Stimulated activated CD4-positive, alpha-beta T cell treated with anti-CD3 and anti-CD28 coated beads, Interleukin-15, amount 100 ng/mL, for 24 hours (primary cell): ENCODE data around the gene RIOX2.
"Not testable (repeated sequence)": the region's sequence is repeated elsewhere in the genome, so short reads cannot be mapped to it uniquely, and the experiment has no call there.

Experiments
- DNase-seq: peaks from one replicate; pipeline ENCODE4 v3.0.0-alpha.2; 2020

RIOX2 gene

DNA sequence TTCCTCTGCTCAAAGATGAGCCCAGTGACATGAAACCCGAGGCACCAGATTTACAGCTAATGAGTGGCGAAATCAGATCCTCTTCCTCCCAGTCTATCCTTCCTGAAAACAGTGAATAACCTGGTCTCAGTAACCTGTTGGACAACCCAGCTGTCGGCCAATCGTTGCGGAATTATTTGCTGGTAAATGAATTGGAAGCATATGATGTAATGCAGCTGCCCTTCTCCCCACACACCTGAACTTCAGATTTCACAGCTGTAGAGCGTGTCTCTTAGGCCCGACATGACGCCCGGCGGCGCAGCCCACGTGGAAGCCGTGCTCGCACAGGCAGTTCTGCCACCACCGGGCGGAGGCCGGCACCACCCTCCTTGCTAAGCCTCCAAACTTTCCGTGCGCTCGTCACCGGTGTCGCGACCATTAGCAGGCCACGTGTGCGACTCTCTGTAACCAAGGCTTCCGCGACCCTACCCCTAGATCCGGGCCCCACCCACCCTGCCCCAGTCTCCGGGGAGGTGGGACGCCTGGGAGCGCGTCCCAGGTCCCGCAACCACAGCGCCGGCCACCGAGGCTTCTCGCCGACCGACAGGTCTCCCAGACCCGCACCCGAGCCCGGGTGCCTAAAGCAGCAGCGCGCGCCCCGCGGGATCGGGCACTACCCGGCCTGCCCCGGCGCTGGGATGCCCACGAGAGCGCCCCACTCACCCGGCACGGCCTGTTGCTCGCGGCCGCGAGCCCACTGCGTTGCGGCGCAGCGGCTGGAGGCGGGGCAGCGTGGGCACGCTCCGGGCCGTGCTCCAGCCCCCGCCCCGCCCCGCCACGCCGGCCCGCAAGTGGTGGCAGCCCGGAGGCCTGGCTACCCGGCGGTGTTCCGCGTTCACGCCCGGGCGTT, at the start of gene RIOX2:
RIOX2 (minus strand) TSS at position 753 of the 889 bp plus-strand sequence. CDS start 4,838 bp downstream, outside the sequence.
- peak; percentile 86 for DNase-seq

DNA sequence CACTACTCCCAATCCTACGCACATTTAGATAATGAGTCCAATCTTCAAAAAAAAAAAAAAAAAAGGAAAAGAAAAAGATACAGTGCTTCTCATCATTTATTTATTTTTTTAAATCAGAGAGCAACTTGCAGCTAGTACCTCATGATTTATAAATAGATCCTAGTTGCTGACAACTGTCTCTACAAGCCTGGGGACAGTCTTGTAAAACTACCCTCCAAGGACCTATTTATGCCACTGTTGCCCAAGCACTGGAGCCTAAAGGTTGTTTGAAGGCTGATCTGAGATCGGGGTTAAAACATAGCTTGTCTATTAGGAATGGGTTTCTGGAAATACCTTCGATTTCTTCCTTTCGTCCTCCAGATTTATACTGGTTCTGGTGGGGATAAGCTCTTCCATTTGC, 48.2 kb upstream of the RIOX2 start:
- DNase-seq = no peak

DNA sequence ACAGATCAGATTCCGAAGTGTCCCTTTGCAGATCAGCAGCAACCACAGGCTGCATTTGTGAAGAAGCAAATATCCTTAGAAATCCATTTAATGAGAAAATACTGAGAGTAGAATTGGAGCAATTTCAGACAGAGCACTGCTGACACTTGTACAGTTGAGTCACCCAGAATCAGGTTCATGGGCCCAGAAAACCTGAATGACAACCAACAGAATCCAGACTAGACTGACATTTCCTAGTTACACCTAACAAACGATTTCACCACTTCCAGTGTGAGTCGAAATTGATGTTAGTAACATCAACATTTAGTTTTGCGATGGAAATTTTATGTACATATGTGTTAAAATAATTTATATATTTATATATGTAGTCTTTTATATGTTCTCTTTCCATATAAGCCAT, 46.1 kb upstream of the RIOX2 start:
- no peak for DNase-seq

DNA sequence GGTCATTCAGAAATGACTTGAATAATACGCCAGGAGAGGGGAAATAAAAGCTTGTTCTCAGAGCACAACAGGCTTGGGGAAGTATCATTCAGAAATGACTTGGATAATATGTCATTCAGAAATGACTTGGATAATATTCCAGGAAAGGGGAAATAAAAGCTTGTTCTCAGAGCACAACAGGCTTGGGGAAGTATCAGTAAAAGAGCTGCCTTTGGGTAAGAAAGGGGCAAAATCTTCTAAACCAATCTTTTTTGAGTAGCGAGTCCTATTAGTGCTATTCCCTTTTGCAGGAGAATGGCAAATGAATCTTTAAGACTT, 42.0 kb upstream of the RIOX2 start:
- DNase-seq = no peak

DNA sequence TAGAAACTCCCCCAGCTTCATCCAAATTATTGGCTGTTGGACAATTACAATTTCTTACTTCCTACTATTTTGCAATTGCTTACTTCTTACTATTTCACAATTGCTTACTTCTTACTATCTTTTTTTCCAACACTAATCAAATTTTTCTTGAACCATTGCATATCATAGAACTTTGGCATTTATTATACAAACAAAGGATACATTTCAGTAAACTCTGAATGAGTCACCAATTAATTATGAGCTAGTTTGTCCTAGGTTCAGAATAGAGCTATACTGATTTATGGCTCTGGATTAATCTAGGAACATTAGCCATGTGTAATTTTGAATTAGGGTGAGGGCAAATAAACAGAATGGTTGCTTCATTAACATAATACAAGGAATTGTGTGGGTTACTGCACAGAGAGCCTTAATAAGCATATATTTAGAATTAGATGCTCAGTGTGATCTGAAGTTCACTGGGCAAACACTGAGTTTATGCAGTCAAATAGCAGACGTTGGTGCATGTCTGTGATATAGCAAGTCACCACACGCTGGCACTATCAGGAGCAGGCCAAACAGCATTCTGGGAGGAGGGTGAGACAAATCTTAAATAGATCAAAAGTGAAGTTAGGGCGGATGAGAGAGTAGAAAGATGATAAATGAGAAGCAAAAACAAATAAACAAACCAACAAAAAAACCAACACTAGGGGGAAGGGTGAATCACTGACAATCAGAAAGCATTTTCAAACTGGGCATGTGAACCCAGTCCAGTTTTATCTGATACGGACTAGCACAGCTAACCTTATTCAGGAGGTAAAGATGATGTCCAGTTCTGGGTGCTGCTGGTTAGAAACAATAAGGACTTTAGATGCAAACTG, 41.4 kb upstream of the RIOX2 start:
- DNase-seq = no peak

DNA sequence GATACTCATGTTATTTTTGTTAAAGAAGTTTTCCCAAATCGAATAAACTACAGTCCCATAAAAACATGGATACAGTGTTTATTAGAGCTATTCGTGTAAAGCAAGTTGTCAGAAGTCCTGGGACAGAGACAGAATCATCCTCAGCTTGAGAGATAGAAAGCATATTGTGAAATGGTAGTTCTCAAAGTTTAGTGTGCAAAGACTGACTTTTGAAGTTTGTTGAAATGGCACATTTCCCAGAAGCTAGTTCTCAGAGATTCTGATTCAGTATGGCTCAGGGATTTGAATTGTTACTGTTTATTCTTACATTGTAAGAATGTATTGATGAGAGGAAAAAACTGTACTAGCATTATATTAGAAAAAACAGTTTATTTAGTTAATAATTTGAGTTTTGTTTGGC, 40.7 kb upstream of the RIOX2 start:
- no peak for DNase-seq

DNA sequence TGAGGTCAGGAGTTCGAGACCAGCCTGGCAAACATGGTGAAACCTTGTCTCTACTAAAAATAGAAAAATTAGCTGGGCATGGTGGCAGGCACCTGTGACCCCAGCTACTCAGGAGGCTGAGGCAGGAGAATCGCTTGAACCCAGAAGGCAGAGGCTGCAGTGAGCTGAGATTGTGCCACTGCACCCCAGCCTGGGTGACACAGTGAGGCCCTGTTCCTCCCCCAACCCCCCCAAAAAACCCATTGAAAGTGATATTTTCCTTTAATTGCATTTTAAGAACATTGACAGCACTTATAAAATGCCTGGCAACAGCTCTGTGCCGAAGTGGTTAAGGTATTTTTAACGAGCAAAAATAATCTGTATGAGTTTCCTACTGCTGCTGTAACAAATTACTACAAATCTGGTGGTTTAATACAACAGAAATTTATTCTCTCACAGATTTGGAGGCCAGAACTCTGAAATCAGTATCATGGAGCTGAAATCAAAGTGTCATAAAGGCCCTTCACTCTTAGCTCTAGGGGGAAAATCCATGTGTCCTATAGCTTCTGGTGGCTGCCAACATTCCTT, 38.7 kb upstream of the RIOX2 start:
- not testable (repeated sequence) for DNase-seq

DNA sequence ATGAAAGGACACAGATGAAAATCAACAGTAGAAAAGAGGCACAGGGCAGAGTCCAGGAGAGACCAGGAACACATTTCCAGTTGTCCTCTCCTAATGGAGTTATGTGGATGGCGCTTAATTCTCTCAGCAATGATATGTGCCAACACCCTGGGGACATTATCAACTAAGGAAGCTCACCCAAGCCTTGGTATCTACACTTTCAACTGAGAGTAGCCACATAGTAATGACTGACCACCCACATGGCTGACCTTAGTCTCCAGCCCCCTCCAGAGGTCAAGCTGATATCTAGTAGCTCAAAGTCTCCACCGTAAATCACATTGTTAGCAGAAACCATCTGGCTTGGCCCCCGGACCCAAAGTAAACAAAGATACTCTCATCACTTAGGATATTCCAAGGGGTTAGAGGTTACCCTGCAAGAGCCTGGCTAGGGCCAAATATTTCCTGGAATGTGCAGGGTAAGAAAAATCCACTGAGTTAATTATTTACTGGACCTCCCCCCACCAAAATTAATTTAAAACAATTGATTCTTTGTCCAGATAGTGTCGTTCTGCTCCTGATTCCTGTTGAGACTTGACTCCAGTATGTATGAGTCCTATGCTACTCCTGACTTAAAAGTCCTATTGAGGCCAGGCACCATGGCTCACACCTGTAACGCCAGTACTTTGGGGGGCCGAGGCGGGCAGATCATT, 38.1 kb upstream of the RIOX2 start:
- no peak for DNase-seq

DNA sequence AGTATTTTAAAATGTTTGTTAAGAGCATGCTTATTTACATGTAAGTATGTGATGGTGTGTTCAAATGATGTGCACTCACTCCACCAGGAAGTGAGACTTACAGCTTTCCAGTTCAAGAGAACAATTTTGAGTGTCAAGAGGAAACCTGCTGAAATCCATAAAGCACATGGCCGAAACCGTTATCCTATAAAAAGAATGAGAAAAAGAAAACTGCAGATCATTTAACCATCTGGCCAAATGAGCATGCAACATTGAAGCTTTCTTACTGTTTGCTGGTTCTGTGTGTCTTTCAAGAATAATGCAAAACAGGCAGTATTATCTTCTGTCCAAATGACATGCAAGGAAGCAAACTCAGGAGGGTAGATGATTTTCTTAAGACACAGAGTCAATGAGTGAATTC, 36.6 kb upstream of the RIOX2 start:
- DNase-seq = no peak

DNA sequence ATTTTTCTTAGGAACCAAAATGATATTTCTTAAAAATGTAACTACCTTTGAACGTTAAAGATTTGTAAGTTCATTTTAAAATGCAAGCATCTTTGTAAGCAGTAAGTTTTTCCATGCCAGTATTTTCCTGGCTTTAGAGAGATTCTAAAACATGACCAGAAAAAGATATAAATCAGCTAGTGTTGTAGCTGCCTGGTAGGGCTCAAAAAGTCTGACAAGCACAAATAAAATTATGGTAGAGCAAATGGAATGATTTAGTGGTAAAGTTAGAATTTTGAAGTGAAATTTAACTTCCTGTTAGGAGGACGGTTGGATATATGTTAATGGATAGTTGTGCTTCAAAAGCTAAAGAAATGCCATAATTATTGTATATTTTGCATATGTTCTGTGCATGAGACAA, 33.2 kb upstream of the RIOX2 start:
- DNase-seq = no peak

DNA sequence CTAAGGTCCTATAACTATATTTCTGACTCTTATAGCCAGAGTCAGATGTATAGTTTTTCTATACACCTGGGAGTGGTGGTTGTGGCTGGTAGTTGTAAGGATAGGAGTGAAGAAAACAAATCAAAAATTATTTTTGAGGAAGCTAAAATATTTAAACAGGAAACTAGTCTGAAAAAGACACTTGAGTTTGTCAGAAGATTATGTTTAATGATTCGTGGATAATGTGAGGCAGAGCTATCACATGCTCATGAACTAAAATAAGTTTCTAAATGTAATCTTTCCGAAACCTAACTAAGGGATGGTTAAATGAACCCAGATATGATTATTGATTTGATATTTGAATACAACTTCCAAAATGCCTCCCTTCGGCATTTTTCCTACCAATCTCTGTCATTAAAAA, 32.5 kb upstream of the RIOX2 start:
- no peak for DNase-seq

DNA sequence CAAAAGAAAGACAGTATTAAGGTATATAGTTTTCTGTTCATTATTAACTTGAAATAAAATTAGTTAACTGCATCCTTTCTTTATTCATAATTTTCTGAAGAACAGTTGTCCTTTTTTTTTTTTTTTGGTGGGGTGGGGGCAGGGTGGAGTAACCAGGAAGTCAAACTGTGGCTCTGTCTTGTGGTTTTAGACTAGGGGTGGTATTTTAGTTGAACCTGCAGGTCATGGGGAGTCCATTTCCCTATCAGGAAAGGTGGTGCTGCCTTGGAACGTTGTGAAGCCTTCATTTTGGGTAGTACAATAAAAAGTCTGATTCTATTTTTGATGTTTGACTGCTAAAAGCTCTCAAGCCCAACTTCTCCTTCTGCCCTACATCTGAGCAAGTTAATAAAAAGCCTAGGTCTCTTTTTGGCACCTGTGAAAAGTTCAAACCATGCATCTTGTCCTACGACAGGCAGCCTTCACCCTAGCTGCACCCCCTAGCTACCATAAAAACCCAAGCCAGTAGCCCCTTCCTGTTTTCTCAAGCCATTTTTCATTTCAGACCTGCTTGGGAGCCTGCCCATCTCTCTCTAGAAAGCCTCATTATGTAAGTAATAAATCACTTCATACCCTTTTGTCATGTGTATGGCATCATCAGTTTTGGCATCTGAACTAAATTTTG, 31.2 kb upstream of the RIOX2 start:
- no peak for DNase-seq

DNA sequence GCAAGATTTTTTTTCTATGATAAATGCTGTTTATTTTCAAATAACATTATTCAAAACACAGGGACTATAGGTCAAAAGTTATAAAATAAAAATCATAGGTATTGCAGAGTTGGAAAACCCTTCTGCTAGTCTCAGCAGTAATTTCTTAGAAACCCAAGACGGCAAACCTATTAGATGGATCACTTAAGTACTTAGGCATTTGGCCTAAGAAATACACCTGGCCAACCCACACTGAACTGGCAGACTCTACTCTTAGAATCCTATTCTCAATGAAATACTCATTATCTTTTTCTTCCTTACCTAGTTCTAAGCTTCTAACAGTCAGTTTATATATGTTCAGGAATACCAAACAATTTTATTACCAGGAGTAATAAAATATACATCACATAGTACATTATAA, 30.5 kb upstream of the RIOX2 start:
- no peak for DNase-seq

DNA sequence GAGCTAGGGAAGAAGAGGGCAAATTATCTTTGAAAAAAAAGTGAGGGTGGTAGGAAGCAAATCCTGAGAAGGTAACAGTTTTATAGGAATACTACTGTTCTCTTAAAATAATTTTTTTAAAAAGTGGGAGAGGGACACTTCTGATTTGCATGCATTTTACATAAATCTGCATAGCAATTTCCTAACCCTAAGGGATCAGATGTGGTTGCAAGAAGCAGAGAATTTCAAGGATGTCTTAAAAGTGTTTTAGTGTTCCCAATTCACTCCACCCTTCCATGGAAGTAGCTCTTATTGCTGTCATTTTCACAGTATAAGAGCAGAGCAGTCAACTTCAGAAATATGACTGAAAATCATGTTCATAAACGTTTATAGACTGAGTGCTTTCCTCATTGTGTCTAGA, 27.8 kb upstream of the RIOX2 start:
- DNase-seq = no peak

DNA sequence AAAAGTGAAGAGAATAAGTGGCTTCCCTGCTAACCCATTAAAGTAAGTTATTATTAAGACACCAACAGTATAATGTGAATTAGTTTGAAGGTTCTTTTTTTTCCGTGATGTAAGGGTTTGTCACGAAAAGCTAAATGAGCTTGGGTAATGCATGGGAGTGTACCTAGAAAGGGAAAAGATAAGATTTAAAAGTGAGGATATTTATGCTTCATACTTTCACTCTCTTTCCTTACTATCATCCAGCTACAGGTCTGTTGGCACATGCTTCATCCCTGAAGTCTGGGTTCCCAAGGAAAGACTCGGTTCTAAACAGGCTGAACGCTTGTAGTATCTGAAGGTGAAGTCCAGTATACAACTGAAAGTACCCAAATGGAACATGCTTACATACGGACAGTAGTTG, 26.9 kb upstream of the RIOX2 start:
- no peak for DNase-seq

DNA sequence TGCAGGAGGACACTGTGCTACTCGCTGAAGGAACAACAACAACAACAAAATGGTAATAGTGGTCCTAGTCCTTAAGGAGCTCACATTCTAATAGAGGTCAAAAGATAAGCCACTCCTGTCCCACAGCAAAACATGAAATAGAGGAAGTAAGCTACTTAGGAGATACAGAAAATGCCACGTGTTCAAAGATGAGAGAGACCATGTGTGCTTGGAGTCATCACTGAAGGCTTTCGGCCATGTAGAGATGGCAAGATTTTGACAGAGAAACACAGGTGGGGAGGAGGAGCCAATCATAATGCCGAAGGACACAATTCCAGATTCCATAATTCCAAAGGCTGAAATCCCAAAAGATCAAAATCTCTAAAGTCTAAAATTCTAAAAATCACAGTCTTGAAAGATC, 24.8 kb upstream of the RIOX2 start:
- no peak for DNase-seq

DNA sequence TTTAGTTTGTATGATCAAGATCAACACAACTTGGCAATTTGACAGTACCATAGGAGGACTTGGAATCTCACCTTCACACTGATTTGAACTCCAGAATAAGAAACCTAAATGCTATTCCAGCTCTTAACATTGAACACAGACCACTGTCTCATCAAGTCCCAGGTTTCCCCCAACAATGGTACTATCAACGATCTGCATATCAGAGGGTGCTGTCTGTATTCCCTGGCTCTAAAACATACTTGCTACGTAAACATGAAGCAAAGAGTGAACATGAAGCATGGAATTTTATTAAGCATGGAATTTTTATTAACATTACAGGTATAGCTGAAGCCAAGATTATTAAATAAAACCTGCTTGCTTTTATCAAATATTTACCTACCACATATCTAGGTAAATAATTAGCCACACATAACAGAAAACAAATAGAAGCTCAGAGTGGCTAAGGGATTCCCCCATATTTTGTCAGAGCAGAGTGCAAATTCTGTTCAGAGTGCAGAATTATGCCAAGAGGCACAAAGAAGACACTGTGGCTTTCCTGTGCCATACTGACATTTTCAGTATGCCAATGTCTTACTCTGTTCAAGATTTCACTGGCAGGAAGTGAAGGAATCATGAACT, 22.2 kb upstream of the RIOX2 start:
- no peak for DNase-seq

DNA sequence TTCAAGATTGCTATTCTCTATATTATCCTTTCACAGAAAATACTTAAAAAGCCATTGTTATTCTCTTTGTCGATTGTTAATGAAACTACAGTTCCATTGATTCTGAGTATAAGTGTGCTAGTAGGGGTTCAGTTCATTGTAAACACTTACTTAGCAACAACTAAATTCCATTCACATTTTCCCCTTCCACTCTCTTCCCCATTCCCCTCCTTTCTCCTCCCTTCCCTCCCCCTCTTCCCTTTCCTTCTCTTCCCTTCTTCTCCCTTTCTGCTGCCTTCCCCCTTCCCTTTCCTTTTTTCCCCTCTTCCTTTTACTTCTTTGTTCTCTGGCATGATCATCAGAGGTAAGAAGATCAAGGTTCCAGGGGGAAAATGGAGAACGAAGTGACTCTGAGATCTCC, 21.3 kb upstream of the RIOX2 start:
- DNase-seq = no peak

DNA sequence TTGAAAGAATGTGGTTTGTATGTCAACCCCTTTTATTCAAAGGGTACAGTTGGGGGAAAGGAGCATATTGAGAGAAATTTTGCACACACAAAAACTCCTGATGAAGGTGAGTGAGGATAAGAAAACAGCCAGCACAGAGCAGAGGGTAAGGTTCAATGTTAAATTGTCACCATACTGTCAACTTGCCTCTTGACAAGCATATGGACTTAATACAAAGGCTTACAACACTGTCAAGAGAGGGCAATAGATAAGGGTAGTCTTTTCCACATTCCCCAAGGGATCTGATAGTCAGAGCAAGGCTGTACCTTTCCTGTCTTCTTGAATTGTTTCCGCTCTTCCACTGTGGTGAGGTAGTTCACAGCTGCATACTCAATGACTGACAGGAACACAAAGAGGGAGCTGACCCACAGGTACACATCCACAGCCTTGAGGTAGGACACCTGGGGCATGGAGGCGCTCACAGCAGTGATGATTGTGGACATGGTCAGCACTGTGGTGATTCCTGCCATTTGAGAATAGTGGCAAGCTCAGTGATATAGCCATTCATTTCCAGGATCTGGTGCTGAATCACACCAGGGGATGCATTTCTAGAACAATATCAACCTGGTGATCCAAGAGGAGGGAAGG, 20.4 kb upstream of the RIOX2 start:
- DNase-seq = no peak

DNA sequence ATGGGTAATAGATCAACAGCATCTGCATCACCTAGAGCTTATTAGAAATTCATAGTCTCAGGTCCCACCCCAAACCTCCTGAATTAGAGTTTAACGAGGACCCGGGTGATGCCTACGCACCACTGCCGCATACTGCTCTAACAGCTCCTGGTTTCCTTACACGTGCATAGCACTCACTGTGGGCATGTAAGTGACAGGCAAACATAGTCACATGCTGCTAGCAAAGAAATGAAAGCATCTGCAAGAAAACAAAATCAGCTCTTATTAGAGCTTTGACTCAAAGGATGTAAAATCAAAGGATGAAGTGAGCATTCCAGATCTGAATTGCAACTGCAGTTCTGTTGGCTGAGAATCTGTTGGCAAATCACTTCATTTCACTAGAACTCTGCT, 19.1 kb upstream of the RIOX2 start:
- DNase-seq = no peak

DNA sequence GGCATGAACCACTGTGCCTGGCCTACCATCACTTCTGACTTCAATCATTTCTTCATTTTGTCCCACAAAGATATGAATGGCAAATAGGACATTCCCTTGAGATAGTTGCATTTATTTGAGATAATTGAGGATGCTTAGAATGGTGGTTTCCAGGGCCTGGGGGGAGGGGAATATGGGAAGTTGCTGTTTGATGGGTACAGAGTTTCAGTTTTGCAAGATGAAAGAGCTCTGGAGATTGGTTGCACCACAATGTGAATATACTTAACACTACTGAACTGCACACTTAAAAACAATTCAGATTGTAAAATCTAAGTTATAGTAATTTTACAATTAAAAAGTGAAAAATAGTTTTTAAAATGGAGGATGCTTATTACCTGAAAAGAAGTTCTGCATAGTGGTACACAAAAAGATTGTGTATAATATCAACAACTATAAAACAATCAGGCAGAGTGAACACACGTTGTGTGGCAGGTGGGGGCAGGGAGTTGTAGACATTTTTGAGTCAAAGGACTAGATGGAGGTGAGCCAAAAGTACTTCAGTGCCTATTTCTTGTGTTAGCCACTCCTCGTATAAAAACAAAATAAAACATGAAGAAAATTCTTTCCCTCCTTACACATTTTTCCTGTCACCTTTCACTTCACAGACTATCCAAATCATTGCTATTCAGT, 18.5 kb upstream of the RIOX2 start:
- peak; percentile 32 for DNase-seq
